Activated naive CD4-positive, alpha-beta T cell treated with anti-CD3 and anti-CD28 coated beads, Interleukin-2, amount 50 U/mL, for 16 hours (primary cell): ENCODE measurements around the gene SLC5A2.
"Not testable (repeated sequence)": the region's sequence is repeated elsewhere in the genome, so short reads cannot be mapped to it uniquely, and the experiment has no call there.

ENCODE experiments used
- DNase-seq: peaks from one replicate; pipeline ENCODE4 v3.0.0-alpha.2; 2020

SLC5A2 gene

DNA sequence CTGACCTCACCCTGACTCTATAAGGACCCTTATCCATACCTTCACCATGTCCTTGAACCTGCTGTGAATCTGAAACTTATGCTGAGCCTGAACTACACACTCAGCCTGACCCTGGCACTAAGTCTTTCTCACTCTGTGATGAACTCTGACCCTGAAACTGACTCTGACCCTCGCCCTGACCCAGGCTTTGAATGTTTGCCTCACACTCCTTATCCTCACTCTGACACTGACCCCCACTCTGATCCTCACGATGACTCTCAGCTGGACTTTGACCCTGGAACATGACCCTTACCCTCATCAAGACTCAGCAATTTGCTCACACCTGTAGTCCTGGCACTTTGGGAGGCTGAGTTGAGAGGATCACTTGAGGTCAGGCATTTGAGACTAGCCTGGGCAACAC lies 49.2 kb downstream of the SLC5A2 start:
- no peak for DNase-seq

DNA sequence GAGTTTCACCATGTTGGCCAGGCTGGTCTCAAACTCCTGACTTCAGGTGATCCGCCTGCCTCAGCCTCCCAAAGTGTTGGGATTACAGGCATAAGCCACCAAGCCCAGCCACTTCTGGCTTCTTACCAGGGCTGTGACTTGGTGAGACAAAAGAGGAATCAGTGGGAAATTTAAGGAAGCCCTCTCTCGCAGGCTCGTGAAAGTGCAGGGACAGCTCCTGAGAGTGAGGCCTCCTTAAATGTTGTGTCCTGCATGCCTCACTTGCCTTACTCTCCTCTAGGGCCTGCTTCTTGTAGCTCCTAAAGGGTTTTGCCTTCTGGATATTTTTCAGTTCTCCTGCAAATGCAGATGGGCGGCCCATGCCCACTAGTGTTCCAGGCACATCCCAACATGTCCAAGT lies 50.0 kb downstream of the SLC5A2 start:
- DNase-seq, result no peak

DNA sequence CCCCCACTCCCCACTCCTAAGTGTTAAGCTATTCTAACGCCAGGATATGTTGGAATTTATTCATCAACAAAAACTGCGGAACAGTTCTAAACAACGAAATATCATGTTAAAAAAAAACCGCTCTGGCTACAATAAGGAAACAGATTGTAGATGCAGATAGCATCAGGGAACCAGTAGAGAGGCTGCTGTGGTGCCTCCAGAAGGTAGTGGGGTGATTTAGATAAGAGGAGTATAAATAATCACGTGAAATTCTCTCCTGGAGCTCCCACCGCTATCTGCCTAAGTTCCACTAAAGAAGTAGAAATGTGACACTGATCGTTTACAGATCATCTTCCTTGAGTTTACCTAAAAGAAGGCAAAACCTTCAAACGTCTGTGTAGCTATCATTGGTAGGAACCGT lies 52.8 kb downstream of the SLC5A2 start:
- no peak for DNase-seq

DNA sequence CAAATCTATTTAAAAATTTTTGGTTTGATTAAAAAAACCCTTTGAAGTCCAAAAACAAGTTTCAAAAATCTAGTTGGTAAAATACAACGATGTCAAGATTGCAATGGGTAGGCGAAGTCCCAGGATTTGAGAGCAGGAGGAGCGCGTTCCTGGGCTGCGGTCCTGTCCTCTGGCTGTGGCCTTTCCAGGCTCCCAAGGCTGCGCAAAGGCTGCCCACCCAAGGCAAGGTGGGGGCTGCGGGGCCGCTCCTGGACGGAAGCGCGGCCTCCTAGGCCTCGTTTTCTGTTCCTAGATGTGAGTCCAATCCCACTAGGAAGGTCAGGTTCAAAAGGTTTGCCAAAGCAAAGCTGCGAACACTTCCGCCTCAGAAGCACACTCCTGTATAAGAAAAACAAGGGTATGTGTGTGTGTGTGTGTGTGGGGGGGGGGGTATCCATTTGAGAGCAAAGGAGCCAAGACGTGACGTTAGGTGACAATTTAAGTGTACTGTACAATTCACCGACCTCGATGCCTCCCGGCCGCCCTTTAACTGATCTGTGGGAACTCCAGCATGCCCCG lies 54.0 kb downstream of the SLC5A2 start:
- no peak for DNase-seq

DNA sequence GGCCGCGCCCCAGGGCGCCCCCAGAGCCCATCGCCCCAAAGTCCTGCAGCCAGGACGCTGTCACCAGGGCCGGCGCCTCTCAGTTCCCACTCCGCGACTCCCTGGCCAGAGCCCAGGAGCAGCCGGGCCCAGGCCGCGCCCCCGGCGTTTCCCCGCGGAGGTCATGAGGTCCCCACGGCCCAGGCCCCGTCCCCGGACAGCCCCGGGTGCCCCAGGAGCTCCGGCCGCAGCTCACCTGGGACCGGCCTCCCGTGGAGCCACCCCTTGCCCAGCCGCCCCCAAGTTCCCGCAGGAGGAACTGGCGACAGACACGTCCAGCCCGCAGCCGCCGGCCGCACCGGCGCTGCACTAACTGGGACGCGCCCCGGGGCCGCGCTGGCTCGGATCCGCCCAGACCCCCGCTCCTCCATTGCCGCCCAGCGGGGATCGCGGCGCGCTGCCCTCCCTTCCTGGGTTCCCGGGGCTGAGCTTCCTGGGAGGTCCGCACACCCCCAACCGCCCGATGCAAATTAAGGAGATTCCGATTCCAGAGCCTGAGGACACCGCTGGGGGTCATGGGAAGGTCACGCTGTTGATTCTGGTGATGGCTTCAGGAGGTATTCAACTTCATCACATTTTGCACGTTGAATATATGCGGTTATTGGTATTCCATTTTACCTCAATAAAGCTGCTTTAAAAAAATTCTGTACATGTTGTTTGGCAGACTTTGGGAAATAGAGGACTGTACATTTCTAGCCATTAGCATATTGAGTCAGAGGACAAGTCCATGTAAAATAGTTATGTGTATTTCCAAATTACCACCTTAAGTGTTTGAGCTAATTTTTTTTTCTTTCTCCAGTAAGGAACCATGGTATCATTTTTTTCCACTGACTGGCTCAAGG lies 54.7 kb downstream of the SLC5A2 start:
- no peak for DNase-seq

DNA sequence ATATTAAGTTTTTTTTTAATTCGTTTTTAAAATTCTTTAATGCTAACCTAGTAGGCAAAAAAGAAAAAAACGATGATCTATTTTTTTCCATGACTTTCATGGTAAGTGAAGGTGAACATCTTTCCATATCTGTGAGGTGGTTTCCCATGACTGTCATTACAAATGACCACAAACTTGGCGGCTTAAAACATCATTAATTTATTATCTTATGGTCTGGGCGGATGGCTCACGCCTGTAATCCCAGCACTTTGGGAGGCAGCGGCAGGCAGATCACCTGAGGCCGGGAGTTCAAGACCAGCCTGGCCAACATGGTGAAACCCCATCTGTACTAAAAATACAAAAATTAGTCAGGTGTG lies 55.3 kb downstream of the SLC5A2 start:
- DNase-seq, result not testable (repeated sequence)

DNA sequence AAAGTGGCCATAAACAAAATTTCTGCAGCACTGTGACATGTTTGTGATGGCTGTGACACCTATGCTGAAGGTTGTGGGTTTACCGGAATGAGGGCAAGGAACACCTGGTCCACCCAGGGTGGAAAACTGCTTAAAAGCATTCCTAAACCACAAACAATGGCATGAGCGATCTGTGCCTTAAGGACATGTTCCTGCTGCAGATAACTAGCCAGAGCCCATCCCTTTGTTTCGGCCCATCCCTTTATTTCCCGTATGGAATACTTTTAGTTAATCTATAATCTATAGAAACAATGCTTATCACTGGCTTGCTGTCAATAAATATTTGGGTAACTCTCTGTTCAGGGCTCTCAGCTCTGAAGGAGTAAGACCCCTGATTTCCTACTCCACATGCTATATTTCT lies 56.8 kb downstream of the SLC5A2 start:
- not testable (repeated sequence) for DNase-seq
